NCI-H2107 treated with DMSO at 0.1 percent for 48 hours (cell line): ENCODE data around the gene PHLDB1.
"Not testable (repeated sequence)": the region's sequence is repeated elsewhere in the genome, so short reads cannot be mapped to it uniquely, and the experiment has no call there.

Source experiments
- DNase-seq: peaks from one replicate; lab custom pipeline; 2025; ENCODE audit not compliant: unreplicated experiment; lab: John Stamatoyannopoulos, UW

The PHLDB1 gene

DNA sequence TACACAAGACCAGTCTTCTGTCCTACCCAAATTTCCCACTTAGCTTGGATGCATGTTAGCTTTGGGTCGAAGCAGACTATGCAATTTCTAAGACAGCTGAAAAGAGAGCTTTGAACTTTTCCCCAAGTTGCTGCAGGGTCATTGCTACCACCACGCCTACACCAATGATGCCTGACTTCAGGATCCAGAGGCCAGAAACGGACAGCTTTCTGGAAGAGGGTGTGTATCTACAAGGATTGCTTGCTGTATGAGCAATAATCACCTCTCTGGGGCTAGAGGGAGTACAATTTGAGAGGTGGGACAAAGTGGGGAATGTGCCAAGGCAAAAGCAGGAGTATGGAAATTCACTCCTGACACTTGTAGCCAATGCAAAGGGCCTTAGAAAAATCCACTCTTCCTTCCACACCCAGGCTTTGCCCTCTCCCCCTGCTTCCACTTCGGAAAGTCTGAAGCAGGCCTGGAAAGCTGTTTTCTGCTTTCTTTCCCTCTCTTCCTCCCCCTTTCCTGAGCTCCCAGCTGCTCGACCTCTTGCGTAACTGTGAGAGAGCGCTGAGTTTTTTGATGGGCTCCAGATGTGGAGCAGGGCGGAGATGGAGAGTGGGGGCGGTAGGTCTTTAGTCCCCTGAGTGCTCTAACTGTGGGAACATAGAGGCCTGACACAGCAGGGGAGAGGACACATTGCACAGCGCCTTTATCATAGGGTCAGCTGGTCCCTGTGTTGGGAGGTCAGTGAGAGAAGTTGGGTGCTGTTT, 2.1 kb upstream of the PHLDB1 start:
- no peak for DNase-seq

DNA sequence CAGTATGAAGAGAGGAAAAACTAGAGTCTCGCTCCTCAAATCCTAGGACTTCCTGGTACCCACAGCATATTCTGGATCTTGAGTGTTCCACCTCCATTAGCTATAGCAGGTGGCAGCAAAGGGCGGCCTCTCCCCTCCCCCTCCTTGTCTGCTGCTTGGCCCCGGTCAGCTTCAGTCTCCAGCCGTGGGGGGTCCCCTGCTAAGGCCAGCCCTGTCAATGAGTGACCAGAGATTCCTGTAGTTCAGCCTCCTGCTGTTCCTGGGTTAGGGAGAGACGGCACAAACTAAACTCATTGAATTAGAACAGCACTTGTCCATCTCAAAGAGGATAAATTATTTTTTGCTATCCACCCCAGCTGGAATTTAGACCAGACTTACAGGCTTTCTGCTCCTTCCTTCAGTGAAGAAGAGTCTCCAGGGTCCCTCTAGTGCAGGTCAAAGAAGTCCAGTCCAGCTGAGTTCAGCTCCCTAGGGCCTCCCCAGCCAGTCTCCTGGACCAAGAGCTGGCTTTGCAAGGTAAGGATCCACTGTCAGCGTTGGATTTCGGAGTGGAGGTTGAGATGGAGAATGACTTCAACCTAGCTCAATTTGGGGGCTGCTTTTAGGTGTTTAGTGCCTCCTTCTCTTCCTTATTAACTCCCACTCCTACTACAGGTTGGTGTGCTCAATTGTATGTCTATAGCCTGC, 1.1 kb upstream of the PHLDB1 start:
- DNase-seq = no peak

DNA sequence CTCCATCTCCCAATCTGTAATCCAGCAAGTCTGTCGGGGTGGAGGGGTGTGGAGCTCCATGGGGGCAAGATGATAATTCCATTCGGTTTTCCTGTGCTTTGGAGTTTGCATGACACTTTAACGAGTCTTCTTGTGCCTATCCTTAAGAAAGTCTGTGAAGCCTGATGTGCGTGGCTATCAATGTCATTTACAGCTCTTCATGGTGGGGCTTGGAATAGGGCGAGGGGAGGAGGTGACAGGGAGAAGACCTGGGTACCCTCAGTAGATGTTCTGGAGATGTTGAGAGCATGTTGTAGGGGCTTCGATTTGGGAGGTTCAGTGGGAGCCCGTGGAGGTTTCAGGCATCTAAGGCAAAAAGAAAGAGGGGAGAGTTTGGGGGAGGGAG, 579 bp upstream of the PHLDB1 start:
- DNase-seq = no peak

DNA sequence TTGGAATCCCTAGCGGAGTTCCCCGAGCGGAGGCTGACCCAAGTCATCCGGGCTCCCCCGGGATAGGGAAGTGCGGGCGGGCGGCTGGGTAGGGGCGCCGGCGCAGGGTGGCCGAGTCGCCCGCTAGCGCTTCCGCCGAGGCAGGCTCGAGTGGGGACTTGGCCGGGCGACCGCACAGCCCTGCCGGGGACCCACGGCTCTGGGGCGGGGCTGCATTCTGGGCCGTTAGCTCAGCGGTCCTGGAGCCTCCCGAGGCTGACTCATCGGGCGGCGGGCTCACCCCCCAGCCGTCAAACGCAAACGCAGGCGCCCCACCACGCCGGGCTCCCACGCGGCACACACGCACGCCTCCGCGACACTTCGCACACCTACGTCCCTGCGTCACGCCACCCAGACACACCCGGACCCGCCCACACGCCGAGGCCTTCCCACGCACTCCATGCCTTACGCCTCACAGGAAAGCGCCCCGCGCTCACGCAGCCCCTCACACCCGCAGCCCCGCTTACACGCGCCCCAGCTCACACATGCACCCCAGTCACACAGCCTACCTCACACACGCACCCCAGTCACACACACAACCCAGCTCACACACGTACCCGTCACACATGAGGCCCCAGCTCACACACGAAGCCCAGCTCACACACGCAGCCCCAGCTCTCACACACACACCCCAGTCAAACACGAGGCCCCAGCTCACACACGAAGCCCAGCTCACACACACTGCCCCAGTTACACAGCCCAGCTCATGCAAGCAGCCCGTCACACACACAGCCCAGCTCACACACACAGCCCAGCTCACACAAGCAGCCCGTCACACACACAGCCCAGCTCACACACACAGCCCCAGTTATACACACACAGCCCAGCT, 1.2 kb downstream of the PHLDB1 start:
- DNase-seq = no peak

DNA sequence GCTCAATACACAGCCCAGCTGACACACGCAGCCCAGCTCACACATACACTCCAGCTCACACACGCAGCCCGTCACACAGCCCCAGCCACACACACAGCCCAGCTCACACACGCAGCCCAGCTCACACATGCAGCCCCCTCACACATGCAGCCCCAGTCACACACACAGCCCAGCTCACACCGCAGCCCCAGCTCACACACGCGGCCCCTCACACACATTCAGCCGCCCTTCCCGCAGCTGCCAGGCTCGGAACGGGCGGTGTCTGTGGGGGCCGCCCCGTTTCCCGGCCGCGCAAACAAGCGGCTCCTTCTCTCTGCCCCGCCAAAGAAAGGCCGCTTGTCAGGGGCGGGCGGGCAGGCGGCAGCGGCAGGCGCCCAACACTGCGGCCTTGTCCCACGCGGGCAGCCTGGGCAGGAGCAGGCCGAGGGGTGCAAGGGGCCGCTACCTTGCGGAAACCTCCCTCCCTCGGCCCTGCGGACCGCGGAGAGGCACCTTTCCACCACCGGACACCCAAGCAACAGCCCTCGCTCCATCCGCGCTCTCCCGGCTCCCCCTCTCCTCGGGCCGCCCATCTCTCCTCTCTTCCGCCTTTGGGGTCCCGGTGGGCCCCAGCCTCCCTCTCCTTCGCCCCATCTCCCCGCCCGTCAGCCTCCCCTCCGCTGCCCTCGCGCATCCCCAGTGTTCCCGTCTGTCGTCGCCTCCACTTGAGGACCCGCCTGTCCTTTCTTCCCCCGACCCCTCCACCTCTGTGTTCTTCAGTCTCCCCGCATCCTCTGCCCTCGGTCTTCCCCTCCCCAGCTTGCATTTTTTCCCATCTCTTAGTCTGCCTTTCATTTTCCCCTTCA, 2.2 kb downstream of the PHLDB1 start:
- DNase-seq = no peak

GRCh38 chr11:118610225-118610772, 2.9 kb downstream of the PHLDB1 start:
- no peak for DNase-seq

GRCh38 chr11:118610773-118611432, 3.5 kb downstream of the PHLDB1 start:
- no peak for DNase-seq

GRCh38 chr11:118611433-118611795, 4.0 kb downstream of the PHLDB1 start:
- not testable (repeated sequence) for DNase-seq

- DNase-seq = no peak
Measured at GRCh38 chr11:118612378-118612777, 5.0 kb downstream of the PHLDB1 start.

DNA sequence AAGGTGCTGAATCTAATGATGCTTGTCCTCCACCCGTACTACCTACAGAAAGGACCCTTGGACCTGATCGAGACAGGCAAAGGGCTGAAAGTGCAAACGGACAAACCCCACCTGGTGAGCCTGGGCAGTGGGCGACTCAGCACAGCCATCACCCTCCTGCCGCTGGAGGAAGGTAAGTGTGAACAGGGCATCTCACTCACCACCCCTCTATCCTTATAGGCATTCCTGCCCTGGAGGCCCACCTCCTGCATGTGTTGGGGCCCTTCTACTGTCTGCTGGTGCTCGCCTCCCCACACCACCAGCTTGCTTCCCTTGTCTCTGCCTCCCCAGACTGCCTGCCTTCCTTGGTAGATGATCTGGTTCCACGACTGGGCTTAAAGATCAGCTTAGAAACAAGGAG, 7.1 kb downstream of the PHLDB1 start:
- DNase-seq = no peak

DNA sequence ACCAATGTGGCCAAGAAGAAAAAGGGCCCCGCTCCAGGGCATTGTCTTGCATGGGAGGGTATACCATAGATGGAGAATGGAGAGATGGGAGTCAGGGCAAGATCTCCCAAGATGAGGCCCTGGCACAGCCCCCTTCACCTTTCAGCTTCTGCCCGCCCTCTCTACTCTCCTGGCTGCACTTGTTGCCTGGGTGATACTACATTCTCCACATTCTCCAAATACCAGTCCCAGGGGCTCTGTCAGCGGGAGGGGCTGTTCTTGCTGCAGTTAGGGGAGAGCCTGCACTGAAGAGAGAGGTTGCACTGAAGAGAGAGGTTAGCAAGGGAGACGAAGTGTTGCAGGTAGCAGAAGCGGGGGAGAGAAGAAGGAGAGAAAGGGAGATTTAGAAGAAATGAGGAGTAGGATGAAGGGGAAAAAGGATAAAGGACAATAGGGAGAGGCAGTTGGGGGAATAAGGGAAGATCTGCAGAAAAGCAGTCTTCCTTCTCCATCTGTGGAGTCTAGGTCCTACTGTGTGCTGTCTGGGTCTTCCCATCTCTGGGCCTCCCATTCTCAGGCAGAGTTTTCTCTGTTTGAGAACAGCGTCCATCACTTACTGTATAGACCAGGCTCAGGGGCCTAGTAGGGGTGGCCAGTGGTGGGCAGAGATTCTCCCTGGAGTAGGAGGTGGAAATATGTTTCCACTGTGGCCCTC, 8.0 kb downstream of the PHLDB1 start:
- DNase-seq = no peak

GRCh38 chr11:118615976-118616371, 8.6 kb downstream of the PHLDB1 start:
- DNase-seq = no peak

DNA sequence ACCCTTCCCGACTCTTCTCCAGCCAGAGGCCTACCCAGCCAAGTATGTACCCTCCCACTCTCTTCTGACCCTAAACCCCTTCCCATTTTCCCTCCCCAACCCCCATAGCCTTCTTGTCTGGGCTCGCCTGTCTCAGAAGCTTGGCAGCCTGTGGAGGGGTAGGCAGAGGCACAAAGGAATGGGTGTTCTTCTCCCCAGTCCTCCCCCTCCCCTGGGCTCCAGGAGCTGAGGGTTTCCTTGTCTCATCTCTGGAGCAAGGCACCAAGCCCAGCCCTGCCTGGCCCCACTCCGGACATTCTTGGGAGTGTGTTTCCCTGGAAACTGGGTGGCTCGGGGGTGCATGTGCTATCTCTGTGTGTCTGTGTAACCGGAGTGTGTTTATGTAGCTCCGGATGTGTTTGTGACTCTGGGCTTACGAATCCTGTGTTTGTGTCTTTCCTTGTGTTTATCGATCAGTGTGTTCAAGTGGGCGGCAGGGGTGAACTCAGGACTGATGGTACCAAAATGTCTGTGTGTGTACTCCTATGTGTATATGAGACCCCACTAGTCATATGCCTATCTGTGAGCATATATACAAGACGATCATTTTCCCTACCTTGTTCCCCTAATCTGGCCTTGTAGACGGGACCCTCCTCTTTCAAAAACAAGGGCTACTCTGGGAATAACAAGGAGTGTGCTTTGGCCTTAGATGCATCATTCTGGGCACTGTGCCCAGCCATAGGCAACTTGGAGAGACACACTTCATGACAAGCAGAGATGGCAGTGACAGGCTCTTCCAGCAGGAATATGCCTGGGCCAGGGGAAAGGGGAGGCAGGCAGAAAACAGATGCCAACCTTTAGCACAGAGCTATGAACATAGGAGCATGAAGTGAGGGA, 10.9 kb downstream of the PHLDB1 start:
- no peak for DNase-seq

DNA sequence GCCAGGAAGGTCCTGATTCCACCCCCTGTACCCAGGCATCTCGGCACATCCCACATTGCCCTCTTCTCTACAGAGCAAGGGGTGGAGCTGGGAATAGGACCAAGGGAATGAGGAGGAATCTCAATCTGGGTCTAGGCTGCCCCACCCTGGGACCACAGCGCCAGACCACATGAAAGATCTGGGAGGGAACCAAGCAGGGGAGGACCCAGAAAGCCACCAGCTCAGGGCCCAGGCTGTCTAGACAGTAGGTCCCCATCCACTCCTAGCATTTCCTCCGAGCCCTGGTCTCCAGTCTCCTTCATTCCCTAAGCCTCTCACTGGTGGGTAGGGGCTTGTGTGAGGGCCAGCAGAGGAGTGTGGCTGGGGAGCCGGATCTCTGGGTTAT, 11.6 kb downstream of the PHLDB1 start:
- DNase-seq = no peak

DNA sequence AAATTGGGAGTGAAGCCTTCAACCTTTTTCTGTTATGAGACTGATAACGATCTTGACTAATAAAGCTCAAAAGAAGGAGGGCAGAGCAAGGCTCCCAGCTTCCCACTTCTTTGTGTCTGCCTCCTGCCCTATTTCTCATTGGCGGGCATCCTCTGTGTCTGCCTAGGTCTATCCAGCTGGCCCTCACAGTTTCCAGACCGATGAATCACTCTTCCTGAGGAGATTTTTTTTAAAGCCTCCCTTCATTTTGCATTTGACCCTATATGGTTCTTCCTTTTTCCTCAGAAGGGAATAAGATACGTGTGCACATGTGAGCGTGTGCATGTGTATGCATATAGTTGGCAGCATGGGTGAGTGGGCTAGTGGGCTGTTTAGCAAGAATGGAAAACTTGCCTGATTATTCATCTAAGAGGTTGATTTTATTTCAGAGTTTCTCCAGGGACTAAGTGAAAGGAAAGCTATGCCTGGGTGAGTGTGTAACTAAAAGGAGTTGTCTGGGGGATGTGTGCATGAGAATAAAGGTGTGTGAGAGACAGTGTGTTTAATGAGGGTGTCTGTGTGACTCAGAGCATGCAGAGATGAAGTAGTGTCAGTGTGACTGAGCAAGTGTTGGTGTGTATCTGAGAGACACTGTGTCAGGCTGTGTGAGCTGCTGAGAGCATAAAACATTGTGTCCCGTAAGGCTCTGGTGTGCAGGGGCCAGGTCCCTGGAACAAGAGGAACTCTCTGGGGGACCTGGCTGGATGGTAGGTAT, 12.2 kb downstream of the PHLDB1 start:
- DNase-seq = no peak

DNA sequence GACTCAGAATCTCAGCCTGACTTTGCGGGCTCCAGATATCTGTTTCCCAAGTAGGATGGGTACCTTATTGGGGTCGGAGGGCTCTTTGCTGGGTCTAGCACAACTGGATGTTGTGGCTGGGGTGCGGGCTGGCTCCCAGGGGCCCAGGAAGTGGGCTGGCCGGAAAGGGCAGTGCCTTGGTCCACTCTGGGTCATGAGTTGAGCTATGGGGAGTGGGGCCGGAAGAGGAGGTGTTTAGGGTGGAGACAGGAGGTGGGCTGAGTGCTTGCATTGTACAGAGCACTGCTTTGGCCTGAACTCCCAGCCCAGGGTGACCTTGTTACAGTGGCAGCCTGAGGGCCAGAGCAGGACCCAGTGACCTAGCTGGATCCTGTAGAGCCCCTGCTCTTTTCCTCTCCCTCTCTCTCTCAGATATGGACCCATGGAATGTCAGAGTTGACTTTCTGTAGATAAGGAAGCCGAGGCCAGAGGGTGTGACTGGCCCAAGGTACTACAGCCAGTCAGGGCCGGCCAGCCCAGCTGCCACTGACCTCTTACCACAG, 13.2 kb downstream of the PHLDB1 start:
- no peak for DNase-seq

DNA sequence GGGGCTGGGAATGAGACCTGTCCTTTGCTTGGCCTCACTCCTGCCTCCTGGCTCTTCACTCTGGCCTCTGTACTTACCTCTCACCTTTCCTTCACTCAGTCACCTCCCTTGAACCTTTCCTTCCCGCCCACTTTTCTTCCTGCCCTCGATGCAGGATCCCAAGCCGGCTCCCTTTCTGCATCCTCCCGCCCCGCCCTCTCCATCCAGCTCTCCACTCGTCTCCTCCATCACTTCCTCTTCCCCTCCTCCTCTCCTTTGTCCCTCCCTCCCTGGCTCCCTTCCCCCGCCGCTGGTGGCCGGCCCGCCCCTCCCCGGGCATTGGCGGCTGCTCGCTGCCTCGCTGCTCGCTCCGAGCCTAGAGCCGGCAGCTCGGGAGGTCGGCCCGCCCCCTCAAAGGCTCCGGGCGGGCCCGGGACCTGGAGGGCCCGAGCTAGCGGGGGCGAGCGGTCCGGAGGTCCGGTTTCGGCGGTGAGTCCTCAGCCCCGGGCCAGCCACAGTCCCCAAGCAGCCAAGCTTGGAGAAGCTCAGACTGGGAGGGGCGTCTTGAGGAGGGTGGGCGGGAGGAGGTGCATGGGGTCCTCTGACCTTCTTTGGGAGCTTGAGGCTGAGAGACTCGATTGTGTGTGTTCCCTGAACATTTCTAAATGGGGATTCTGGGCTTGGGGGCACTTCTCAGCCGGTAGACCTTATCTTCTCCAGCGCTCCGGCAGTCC, 13.8 kb downstream of the PHLDB1 start:
- peak; percentile 70 for DNase-seq
